Measurements from ENCODE around the gene RBMY1D. TPM values are rescaled to one million over a fixed set of nuclear protein-coding genes. Genes with fewer than 3 reads are reported as not detected.
A peak's percentile ranks its signal among the peaks of the same experiment; 100 is the strongest.
"Not testable (repeated sequence)": the region's sequence is repeated elsewhere in the genome, so short reads cannot be mapped to it uniquely, and the experiment has no call there.

Gene RBMY1D
- not detected for total RNA-seq

DNA sequence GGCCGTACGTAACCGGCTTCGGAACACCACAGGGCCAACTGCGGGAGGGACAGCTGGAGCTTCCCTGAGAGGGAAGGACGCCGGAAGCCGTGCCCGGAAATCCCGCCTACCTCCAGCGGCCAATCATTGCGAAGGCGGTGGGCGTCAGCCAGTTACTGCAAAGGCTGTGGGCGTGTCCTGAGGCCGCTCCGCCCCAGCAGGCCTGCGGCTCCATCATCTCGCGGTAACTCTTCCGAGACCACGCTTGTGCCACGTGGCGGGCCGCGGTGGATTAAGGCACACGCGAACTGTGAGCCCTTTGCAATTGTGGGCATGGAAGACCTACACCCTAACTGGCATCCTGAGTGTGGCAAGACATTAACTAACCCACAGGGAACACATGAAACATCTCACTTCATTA lies at the start of gene RBMY1D:
Gene RBMY1D (minus strand): TSS at position 101 of the 400 bp plus-strand sequence. CDS start 2,013 bp downstream, outside the sequence.
- H3K27me3 Mint-ChIP-seq; H3K4me3 Mint-ChIP-seq; DNase-seq; H3K27ac Mint-ChIP-seq; ATAC-seq; intact Hi-C loops (cut with DNase I, micrococcal nuclease); CTCF ChIA-PET; H3K9me3 Mint-ChIP-seq (ENCODE audit: low read depth); H3K4me1 Mint-ChIP-seq; POLR2A ChIA-PET; H3K36me3 Mint-ChIP-seq (ENCODE audit: low read depth): not testable (repeated sequence)

DNA sequence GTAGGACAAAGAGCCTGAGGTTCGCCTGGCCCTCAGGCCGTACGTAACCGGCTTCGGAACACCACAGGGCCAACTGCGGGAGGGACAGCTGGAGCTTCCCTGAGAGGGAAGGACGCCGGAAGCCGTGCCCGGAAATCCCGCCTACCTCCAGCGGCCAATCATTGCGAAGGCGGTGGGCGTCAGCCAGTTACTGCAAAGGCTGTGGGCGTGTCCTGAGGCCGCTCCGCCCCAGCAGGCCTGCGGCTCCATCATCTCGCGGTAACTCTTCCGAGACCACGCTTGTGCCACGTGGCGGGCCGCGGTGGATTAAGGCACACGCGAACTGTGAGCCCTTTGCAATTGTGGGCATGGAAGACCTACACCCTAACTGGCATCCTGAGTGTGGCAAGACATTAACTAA lies 23.6 kb upstream of the RBMY1D start, which contains the start of gene RBMY1E:
Gene RBMY1E (minus strand): TSS at position 101 of the 400 bp plus-strand sequence. CDS start 1,978 bp downstream, outside the sequence.
- H3K36me3 Mint-ChIP-seq (ENCODE audit: low read depth); H3K27ac Mint-ChIP-seq; CTCF ChIA-PET; ATAC-seq; H3K9me3 Mint-ChIP-seq (ENCODE audit: low read depth); intact Hi-C loops (cut with DNase I, micrococcal nuclease); H3K27me3 Mint-ChIP-seq; POLR2A ChIA-PET; H3K4me1 Mint-ChIP-seq; DNase-seq; H3K4me3 Mint-ChIP-seq: not testable (repeated sequence)

DNA sequence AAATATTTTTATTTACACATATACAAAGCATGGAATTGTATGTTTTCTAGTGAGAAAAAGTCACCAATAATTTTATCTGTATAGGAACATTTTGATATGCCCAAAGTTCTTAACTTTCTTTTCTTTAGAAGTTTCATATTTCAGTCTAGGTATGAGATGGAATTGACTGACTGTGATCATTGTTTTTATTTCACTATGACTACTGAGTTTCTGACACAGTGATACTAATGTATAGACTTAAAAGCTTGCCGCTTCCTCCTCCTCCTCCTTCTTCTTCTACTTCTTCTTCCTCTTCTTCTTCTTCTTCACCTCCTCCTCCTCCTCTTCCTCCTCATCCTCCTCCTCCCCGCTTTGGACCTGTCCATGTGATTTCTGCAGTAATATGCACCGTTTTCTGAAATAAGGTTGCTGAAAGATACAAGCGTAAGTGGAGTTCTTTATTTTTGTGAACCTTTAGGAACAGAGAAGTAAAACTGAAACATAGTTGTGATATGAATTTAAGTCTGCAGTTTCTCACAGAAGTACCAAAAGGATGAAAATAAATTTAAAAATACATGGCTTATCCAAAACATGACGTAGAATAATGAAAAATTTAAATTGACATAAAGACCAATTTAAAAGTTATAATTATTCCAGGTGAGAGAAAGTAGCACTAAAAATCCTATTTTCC lies 24.8 kb downstream of the RBMY1D start:
- H3K4me3 Mint-ChIP-seq; POLR2A ChIA-PET; DNase-seq; intact Hi-C loops (cut with DNase I, micrococcal nuclease); H3K36me3 Mint-ChIP-seq (ENCODE audit: low read depth); H3K27me3 Mint-ChIP-seq; H3K9me3 Mint-ChIP-seq (ENCODE audit: low read depth); H3K4me1 Mint-ChIP-seq; H3K27ac Mint-ChIP-seq; CTCF ChIA-PET: not testable (repeated sequence)
- peak; percentile 87 for ATAC-seq

DNA sequence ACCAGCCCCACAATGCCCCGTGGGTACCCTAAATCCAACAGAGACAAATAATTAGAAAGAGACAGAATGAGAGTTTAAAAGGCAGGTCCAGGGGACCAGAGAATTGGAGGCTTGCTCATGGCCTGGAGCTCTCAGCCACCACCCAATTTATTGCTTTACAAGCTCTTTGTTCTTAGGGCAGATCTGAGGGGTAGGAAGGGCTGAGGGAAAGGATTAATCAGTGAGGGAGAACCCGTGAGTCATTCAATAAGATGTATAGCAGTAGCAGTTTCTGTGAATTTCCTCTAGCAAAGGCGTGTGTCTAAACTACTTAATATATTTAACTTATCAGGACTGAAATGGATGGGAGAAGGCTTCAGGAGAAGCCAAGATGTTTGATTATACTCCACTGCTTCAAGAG lies 48.8 kb downstream of the RBMY1D start:
- no peak overlapping the region for H3K27ac Mint-ChIP-seq
- ChIA-PET POLR2A (no interaction called here), CTCF (no interaction called here)
- intact Hi-C loops (cut with DNase I, micrococcal nuclease), result no loop called here
- no peaks in the 10 kb centered on the region for H3K9me3 Mint-ChIP-seq (ENCODE audit: low read depth)
- DNase-seq, result no peak
- ATAC-seq, result no peak
- H3K27me3 Mint-ChIP-seq, result no peaks in the 10 kb centered on the region
- H3K4me1 Mint-ChIP-seq, result no peaks in the 10 kb centered on the region
- no peaks in the 10 kb centered on the region for H3K36me3 Mint-ChIP-seq (ENCODE audit: low read depth)
- no peak overlapping the region for H3K4me3 Mint-ChIP-seq

DNA sequence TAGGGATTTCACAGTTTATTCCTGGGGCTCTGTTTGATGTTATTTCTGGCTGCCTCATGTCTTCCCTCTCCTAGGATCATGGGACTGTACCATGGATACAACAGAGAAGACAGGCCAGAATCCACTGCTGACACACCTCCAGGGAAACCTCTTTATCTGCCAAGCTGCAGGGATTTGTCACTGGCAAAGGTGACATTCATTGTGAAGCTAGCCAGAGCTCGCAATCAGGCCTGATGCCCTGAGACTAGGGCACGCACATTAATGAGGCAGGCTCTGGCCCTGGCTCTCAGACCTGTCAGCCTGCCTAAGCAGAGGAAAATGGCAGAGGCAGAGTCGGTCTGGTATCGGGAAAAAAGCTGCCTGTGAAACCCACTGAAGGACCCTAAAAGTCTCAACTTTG lies 52.2 kb downstream of the RBMY1D start:
- Mint-ChIP-seq H3K27ac (no peak overlapping the region), H3K4me3 (no peak overlapping the region), H3K27me3 (no peaks in the 10 kb centered on the region), H3K9me3 (ENCODE audit: low read depth) (no peaks in the 10 kb centered on the region), H3K36me3 (ENCODE audit: low read depth) (no peaks in the 10 kb centered on the region), H3K4me1 (no peaks in the 10 kb centered on the region)
- DNase-seq (no peak), ATAC-seq (no peak)
- ChIA-PET POLR2A (no interaction called here), CTCF (no interaction called here)
- intact Hi-C loops (cut with DNase I, micrococcal nuclease), result no loop called here

DNA sequence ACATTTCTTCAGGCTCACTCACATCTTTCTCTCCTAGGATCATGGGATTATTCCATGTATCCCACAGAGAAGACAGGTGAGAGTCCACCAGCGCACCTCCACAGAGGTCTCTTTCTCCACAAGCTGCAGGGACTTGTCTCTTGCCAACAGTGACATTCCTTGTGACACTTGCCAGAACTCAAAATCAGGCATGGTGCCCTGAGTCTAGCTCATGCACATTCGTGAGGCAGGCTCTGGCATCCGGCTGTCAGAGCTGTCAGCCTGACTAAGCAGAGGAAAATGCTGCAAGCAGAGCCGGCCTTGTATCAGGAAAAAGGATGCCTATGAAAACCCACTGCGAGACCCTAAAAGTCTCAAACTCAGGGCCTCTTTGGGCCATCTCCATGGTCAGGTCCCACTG lies 54.8 kb downstream of the RBMY1D start:
- Mint-ChIP-seq H3K9me3 (ENCODE audit: low read depth) (no peaks in the 10 kb centered on the region), H3K27ac (no peak overlapping the region), H3K27me3 (no peaks in the 10 kb centered on the region), H3K36me3 (ENCODE audit: low read depth) (no peaks in the 10 kb centered on the region), H3K4me3 (no peak overlapping the region), H3K4me1 (no peaks in the 10 kb centered on the region)
- ATAC-seq (no peak), DNase-seq (no peak)
- ChIA-PET POLR2A (no interaction called here), CTCF (no interaction called here)
- intact Hi-C loops (cut with DNase I, micrococcal nuclease), result no loop called here

DNA sequence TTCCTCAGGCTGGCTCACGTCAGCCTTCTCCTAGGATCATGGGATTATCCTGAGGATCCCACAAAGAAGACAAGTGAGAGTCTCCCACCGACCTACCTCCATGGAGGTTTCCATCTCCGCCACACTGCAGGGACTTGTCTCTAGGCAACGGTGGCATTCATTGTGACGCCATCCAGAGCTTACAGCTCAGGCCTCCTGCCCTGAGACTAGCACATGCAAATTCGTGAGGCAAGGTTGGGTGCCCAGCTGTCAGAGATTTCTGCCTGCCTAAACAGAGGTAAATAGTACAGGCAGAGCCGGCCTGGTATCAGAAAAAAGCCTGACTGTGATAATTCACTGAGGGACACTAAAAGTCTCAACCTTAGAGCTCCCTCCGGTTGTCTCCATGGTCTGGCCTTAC lies 58.0 kb downstream of the RBMY1D start:
- no peaks in the 10 kb centered on the region for H3K9me3 Mint-ChIP-seq (ENCODE audit: low read depth)
- CTCF ChIA-PET, result no interaction called here
- no peak overlapping the region for H3K27ac Mint-ChIP-seq
- POLR2A ChIA-PET, result no interaction called here
- ATAC-seq, result no peak
- no peaks in the 10 kb centered on the region for H3K4me1 Mint-ChIP-seq
- H3K4me3 Mint-ChIP-seq, result no peak overlapping the region
- no peaks in the 10 kb centered on the region for H3K36me3 Mint-ChIP-seq (ENCODE audit: low read depth)
- no peak for DNase-seq
- intact Hi-C loops (cut with DNase I, micrococcal nuclease), result no loop called here
- no peaks in the 10 kb centered on the region for H3K27me3 Mint-ChIP-seq

DNA sequence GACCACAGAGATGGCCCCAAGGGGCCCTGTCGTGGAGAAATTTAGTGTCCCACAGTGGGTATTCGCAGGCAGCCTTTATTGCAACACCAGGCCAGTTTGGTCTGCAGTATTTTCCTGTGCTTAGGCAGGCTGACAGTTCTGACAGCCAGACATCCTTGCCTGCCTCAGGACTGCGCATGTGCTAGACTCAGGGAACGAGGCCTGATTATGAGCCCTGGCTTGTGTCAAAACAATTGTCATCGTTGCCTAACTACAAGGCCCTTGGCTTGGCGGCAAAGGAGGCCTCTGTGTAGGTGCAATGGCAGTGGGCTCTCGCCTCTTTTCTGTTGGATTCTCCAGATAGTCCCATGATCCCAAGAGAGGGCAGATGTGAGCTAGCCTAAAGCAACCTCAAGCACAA lies 59.3 kb downstream of the RBMY1D start:
- intact Hi-C loops (cut with DNase I, micrococcal nuclease), result no loop called here
- Mint-ChIP-seq H3K4me1 (no peaks in the 10 kb centered on the region), H3K36me3 (ENCODE audit: low read depth) (no peaks in the 10 kb centered on the region), H3K27me3 (no peaks in the 10 kb centered on the region), H3K27ac (no peak overlapping the region), H3K9me3 (ENCODE audit: low read depth) (no peaks in the 10 kb centered on the region), H3K4me3 (no peak overlapping the region)
- CTCF ChIA-PET, result no interaction called here
- ATAC-seq (no peak), DNase-seq (no peak)
- POLR2A ChIA-PET, result no interaction called here

Other genes with a start within 250 kb of the RBMY1D start
- not detected for gene RBMY1E, start 23.5 kb upstream of the RBMY1D start, total RNA-seq

Data from activated CD4-positive, alpha-beta T cell treated with anti-CD3 and anti-CD28 coated beads for 36 hours (primary cell).